Left lung (tissue), 10 donors: ENCODE measurements around the gene ASCC3. TPM values are rescaled to one million over a fixed set of nuclear protein-coding genes. Genes with fewer than 3 reads are reported as not detected.

Experiments
- ATAC-seq: fragments of 200-7000 bp; cut with Tn5 transposase; one replicate; pipeline ENCODE4 v1.9.1; 2020; ENCODE audit warnings: moderate library complexity
- DNase-seq, 4 donors: peaks; one replicate each; pipeline ENCODE4 v3.0.0-alpha.2; 2013 to 2020
- H3K27ac ChIP-seq, 2 donors: fragments of 200-600 bp; sonication (generic) in 1 of 2; one replicate each; pipeline versions ENCODE4 v1.5.0 to v1.8.0; 2020 to 2021
- H3K27me3 ChIP-seq, 2 donors: fragments of 200-600 bp; sonication (generic) in 1 of 2; one replicate each; pipeline versions ENCODE4 v1.5.0 to v1.8.0; 2020 to 2021
- H3K36me3 ChIP-seq, 2 donors: fragments of 200-600 bp; sonication (generic) in 1 of 2; one replicate each; pipeline versions ENCODE4 v1.5.0 to v1.8.0; 2020 to 2021
- H3K4me1 ChIP-seq, 2 donors: fragments of 200-600 bp; one replicate each; pipeline ENCODE4 v1.8.0; 2021
- H3K4me3 ChIP-seq, 2 donors: fragments of 200-600 bp; sonication (generic) in 1 of 2; one replicate each; pipeline versions ENCODE4 v1.5.0 to v1.8.0; 2020 to 2021; ENCODE audit warnings: mild to moderate bottlenecking in 1 of 2
- H3K9me3 ChIP-seq, 2 donors: fragments of 200-600 bp; sonication (generic) in 1 of 2; one replicate each; pipeline versions ENCODE4 v1.5.0 to v1.8.0; 2020 to 2021
- CTCF ChIP-seq, 2 donors: fragments of 200-600 bp; sonication (generic) in 1 of 2; IDR thresholded peaks; one replicate each; pipeline versions ENCODE4 v1.5.0 to v1.8.0; 2021; ENCODE audit warnings: antibody characterized with exemption in 2 of 2
- intact Hi-C, 2 donors: fragments of 100-400 bp; cut with DNase I; formaldehyde crosslinking; loops; one replicate each; pipeline versions ENCODE4 v1.11.2 to v1.14.2; 2022
- polyA plus RNA-seq, 6 donors: library from polyadenylated mRNA; unstranded; fragments of 120-200 nt; gene quantifications; one replicate each; pipeline ENCODE4 v1.2.1, GENCODE V29; 2013; ENCODE audit not compliant: insufficient read length in 6 of 6
- total RNA-seq, 2 donors: library from RNA; stranded (reverse); fragmentation: NEBNext Ultra II Directional; extraction: Animal tissue kit (Norgen Biotek cat#: 25700); gene quantifications; one replicate each; pipeline ENCODE4 v1.2.1, GENCODE V29; 2021
- donor health status: DM: no; HTN: yes; CAD: no.
- donor health status: DM: no; HTN: no; CAD: no.

Gene ASCC3
- total and polyA plus RNA-seq, 8 donors = 20.6 to 43.2 (median 23.4) TPM

GRCh38 chr6:100613656-100614055 lies 267.5 kb downstream of the ASCC3 start:
- Histone ChIP-seq H3K27ac (no peak overlapping the region), H3K4me1 (no peaks in the 10 kb centered on the region), H3K36me3 (peaks cover 0 to 17% of the 10 kb centered on the region in 2 donors), H3K9me3 (no peaks in the 10 kb centered on the region), H3K27me3 (no peaks in the 10 kb centered on the region), H3K4me3 (no peak overlapping the region)
- intact Hi-C loops = no loop called here
- no peak for ATAC-seq
- no peak for TF ChIP-seq CTCF (IDR thresholded peaks at IDR 0.05)
- no peak for DNase-seq

GRCh38 chr6:100612094-100612493 lies 269.0 kb downstream of the ASCC3 start:
- Histone ChIP-seq H3K4me3 (no peak overlapping the region), H3K9me3 (no peaks in the 10 kb centered on the region), H3K36me3 (peaks cover 0 to 12% of the 10 kb centered on the region in 2 donors), H3K4me1 (no peaks in the 10 kb centered on the region), H3K27me3 (no peaks in the 10 kb centered on the region), H3K27ac (no peak overlapping the region)
- intact Hi-C loops = no loop called here
- TF ChIP-seq CTCF (IDR thresholded peaks at IDR 0.05) = no peak
- DNase-seq = no peak
- ATAC-seq = no peak

- intact Hi-C loops = no loop called here
- Histone ChIP-seq H3K9me3 (no peaks in the 10 kb centered on the region), H3K4me3 (no peak overlapping the region), H3K27me3 (no peaks in the 10 kb centered on the region), H3K36me3 (peaks cover 0 to 21% of the 10 kb centered on the region in 2 donors), H3K4me1 (no peaks in the 10 kb centered on the region), H3K27ac (no peak overlapping the region)
- ATAC-seq = no peak
- no peak for DNase-seq
- no peak for TF ChIP-seq CTCF (IDR thresholded peaks at IDR 0.05)
Measured at GRCh38 chr6:100599088-100599770, 281.9 kb downstream of the ASCC3 start.

- Histone ChIP-seq H3K9me3 (no peaks in the 10 kb centered on the region), H3K4me3 (no peak overlapping the region), H3K36me3 (peaks cover 0 to 8% of the 10 kb centered on the region in 2 donors), H3K27ac (no peak overlapping the region), H3K27me3 (no peaks in the 10 kb centered on the region), H3K4me1 (no peaks in the 10 kb centered on the region)
- intact Hi-C loops = no loop called here
- ATAC-seq = no peak
- no peak for DNase-seq
- TF ChIP-seq CTCF (IDR thresholded peaks at IDR 0.05) = no peak
Measured at GRCh38 chr6:100595456-100595855, 285.7 kb downstream of the ASCC3 start.

GRCh38 chr6:100593522-100593921 lies 287.6 kb downstream of the ASCC3 start:
- no peak for ATAC-seq
- DNase-seq = no peak
- no peaks in the 10 kb centered on the region for H3K9me3 ChIP-seq
- H3K4me1 ChIP-seq = no peaks in the 10 kb centered on the region
- no peak for TF ChIP-seq CTCF (IDR thresholded peaks at IDR 0.05)
- H3K36me3 ChIP-seq = peaks cover 0 to 18% of the 10 kb centered on the region in 2 donors
- intact Hi-C loops = no loop called here
- no peak overlapping the region for H3K4me3 ChIP-seq
- H3K27ac ChIP-seq = no peak overlapping the region
- H3K27me3 ChIP-seq = no peaks in the 10 kb centered on the region
